ENCODE data around the gene HORMAD2. TPM values are rescaled to one million over a fixed set of nuclear protein-coding genes. Genes with fewer than 3 reads are reported as not detected.

The HORMAD2 gene
- total RNA-seq, 1 experiment from 2014 or later, result not detected

GRCh38 chr22:30181459-30182349 is 101.4 kb downstream of the HORMAD2 start:
- Histone ChIP-seq H3K36me3 (ENCODE audit: insufficient read depth, low read length, poor library complexity, severe bottlenecking) (no peaks in the 10 kb centered on the region), H3K27ac (ENCODE audit: low read depth, low read length, poor library complexity, severe bottlenecking) (no peak overlapping the region), H3K9me3 (ENCODE audit: low read depth, low read length, poor library complexity, severe bottlenecking) (no peaks in the 10 kb centered on the region), H3K27me3 (replicated peaks; ENCODE audit: insufficient read depth, low read depth, low read length, poor library complexity) (no peaks in the 10 kb centered on the region), H3K4me1 (ENCODE audit: insufficient read depth, low read length, poor library complexity, severe bottlenecking) (no peaks in the 10 kb centered on the region), H3K4me3 (ENCODE audit: low read depth, low read length, poor library complexity, severe bottlenecking) (no peak overlapping the region)
- no peak for TF ChIP-seq EZH2 (IDR thresholded peaks at IDR 0.05; ENCODE audit: borderline replicate concordance, low read depth, low read length, poor library complexity, severe bottlenecking)
- no peak for TF ChIP-seq CTCF (conservative IDR thresholded peaks at IDR 0.05; ENCODE audit: low read depth, low read length)
- ChIA-PET POLR2A (ENCODE audit: low non-redundant PET) (no interaction called here), CTCF (no interaction called here)
- BruUV-seq (replicated peaks), result no TSS peak
- DNase-seq (ENCODE audit: low spot score), result no peak
- intact Hi-C loops (cut with micrococcal nuclease; ENCODE audit: unreplicated experiment), result no loop called here

GRCh38 chr22:30182350-30182745 is 102.1 kb downstream of the HORMAD2 start:
- ChIA-PET POLR2A (ENCODE audit: low non-redundant PET) (no interaction called here), CTCF (no interaction called here)
- TF ChIP-seq CTCF (conservative IDR thresholded peaks at IDR 0.05; ENCODE audit: low read depth, low read length) (no peak), EZH2 (IDR thresholded peaks at IDR 0.05; ENCODE audit: borderline replicate concordance, low read depth, low read length, poor library complexity, severe bottlenecking) (no peak)
- Histone ChIP-seq H3K27ac (ENCODE audit: low read depth, low read length, poor library complexity, severe bottlenecking) (no peak overlapping the region), H3K4me3 (ENCODE audit: low read depth, low read length, poor library complexity, severe bottlenecking) (no peak overlapping the region), H3K9me3 (ENCODE audit: low read depth, low read length, poor library complexity, severe bottlenecking) (no peaks in the 10 kb centered on the region), H3K36me3 (ENCODE audit: insufficient read depth, low read length, poor library complexity, severe bottlenecking) (no peaks in the 10 kb centered on the region), H3K27me3 (replicated peaks; ENCODE audit: insufficient read depth, low read depth, low read length, poor library complexity) (no peaks in the 10 kb centered on the region), H3K4me1 (ENCODE audit: insufficient read depth, low read length, poor library complexity, severe bottlenecking) (no peaks in the 10 kb centered on the region)
- no peak for DNase-seq (ENCODE audit: low spot score)
- no TSS peak for BruUV-seq (replicated peaks)
- intact Hi-C loops (cut with micrococcal nuclease; ENCODE audit: unreplicated experiment), result no loop called here

- ChIA-PET CTCF (no interaction called here), POLR2A (ENCODE audit: low non-redundant PET) (no interaction called here)
- no TSS peak for BruUV-seq (replicated peaks)
- no peak for TF ChIP-seq EZH2 (IDR thresholded peaks at IDR 0.05; ENCODE audit: borderline replicate concordance, low read depth, low read length, poor library complexity, severe bottlenecking)
- TF ChIP-seq CTCF (conservative IDR thresholded peaks at IDR 0.05; ENCODE audit: low read depth, low read length), result no peak
- Histone ChIP-seq H3K27ac (ENCODE audit: low read depth, low read length, poor library complexity, severe bottlenecking) (no peak overlapping the region), H3K27me3 (replicated peaks; ENCODE audit: insufficient read depth, low read depth, low read length, poor library complexity) (no peaks in the 10 kb centered on the region), H3K4me3 (ENCODE audit: low read depth, low read length, poor library complexity, severe bottlenecking) (no peak overlapping the region), H3K36me3 (ENCODE audit: insufficient read depth, low read length, poor library complexity, severe bottlenecking) (no peaks in the 10 kb centered on the region), H3K9me3 (ENCODE audit: low read depth, low read length, poor library complexity, severe bottlenecking) (no peaks in the 10 kb centered on the region), H3K4me1 (ENCODE audit: insufficient read depth, low read length, poor library complexity, severe bottlenecking) (no peaks in the 10 kb centered on the region)
- intact Hi-C loops (cut with micrococcal nuclease; ENCODE audit: unreplicated experiment), result no loop called here
- no peak for DNase-seq (ENCODE audit: low spot score)
These were observed 102.6 kb downstream of the HORMAD2 start for GRCh38 chr22:30182815-30183214.
